Neural progenitor cell (in vitro differentiated cells): ENCODE data around the gene AP2A2. TPM values are rescaled to one million over a fixed set of nuclear protein-coding genes. Genes with fewer than 3 reads are reported as not detected.

Experiments
- DNase-seq: peaks from one replicate; pipeline ENCODE4 v3.0.0-alpha.2; 2016; ENCODE audit warnings: low spot score
- H2AFZ ChIP-seq: fragments of 200-600 bp; sonication (generic); replicated peaks from 2 replicates; pipeline ENCODE4 v1.6.1; 2016; ENCODE audit warnings: antibody characterized with exemption
- H3F3A ChIP-seq: fragments of 200-600 bp; sonication (generic); 2 replicates; pipeline ENCODE4 v1.6.1; 2016; ENCODE audit warnings: antibody characterized with exemption, low read depth
- H3K27ac ChIP-seq: fragments of 200-600 bp; sonication (generic); 2 replicates; pipeline ENCODE4 v1.5.1; 2016; ENCODE audit warnings: mild to moderate bottlenecking
- H3K27me3 ChIP-seq: fragments of 200-600 bp; sonication (generic); 2 replicates; pipeline ENCODE4 v1.6.1; 2016; ENCODE audit warnings: mild to moderate bottlenecking, moderate library complexity
- H3K36me3 ChIP-seq: fragments of 200-600 bp; sonication (generic); 2 replicates; pipeline ENCODE4 v1.5.1; 2016
- H3K4me1 ChIP-seq: fragments of 200-600 bp; sonication (generic); 2 replicates; pipeline ENCODE4 v1.6.1; 2016; ENCODE audit warnings: mixed run types
- H3K4me2 ChIP-seq: fragments of 200-600 bp; sonication (generic); 2 replicates; pipeline ENCODE4 v1.6.1; 2016
- H3K4me3 ChIP-seq: fragments of 200-600 bp; sonication (generic); 2 replicates; pipeline ENCODE4 v1.5.1; 2016
- H3K79me2 ChIP-seq: fragments of 200-600 bp; sonication (generic); 2 replicates; pipeline ENCODE4 v1.6.1; 2016; ENCODE audit warnings: low read depth
- H3K9ac ChIP-seq: fragments of 200-600 bp; sonication (generic); 2 replicates; pipeline ENCODE4 v1.6.1; 2016
- H3K9me3 ChIP-seq: fragments of 200-600 bp; sonication (generic); 2 replicates; pipeline ENCODE4 v1.5.1; 2016; ENCODE audit warnings: low read depth
- H4K20me1 ChIP-seq: fragments of 200-600 bp; sonication (generic); 2 replicates; pipeline ENCODE4 v1.6.1; 2016; ENCODE audit warnings: low read depth
- H3K27ac Mint-ChIP-seq: 3 replicates; pipeline ENCODE4 v1.8.0; 2021; ENCODE audit warnings: mixed read lengths
- H3K27me3 Mint-ChIP-seq: 2 replicates; pipeline ENCODE4 v1.8.0; 2022; ENCODE audit warnings: low read depth, mild to moderate bottlenecking, inconsistent platforms, moderate library complexity, mixed read lengths; ENCODE audit not compliant: insufficient read depth
- H3K36me3 Mint-ChIP-seq: 3 replicates; pipeline ENCODE4 v1.8.0; 2021; ENCODE audit warnings: mixed read lengths
- H3K4me1 Mint-ChIP-seq: 3 replicates; pipeline ENCODE4 v1.8.0; 2021; ENCODE audit warnings: mixed read lengths
- H3K4me3 Mint-ChIP-seq: 3 replicates; pipeline ENCODE4 v1.8.0; 2021; ENCODE audit warnings: mild to moderate bottlenecking, moderate library complexity, mixed read lengths
- H3K9me3 Mint-ChIP-seq: 3 replicates; pipeline ENCODE4 v1.8.0; 2020; ENCODE audit warnings: mixed read lengths
- EZH2 ChIP-seq: fragments of 200-600 bp; sonication (generic); IDR thresholded peaks from 2 replicates; pipeline ENCODE4 v1.6.1; 2017; ENCODE audit warnings: antibody characterized with exemption, mild to moderate bottlenecking, moderate library complexity
- EZH2phosphoT487 ChIP-seq: fragments of 200-600 bp; sonication (generic); IDR thresholded peaks from 2 replicates; pipeline ENCODE4 v1.6.1; 2017; ENCODE audit warnings: antibody characterized with exemption
- total RNA-seq: library from RNA; depleted of rRNA; stranded (reverse); fragments of >200 nt; gene quantifications from 2 replicates; pipeline ENCODE4 v1.2.3, GENCODE V29; 2015; ENCODE audit warnings: low replicate concordance
- TF ChIP-seq, protein P1 (sequence below): fragments of 200-600 bp; sonication (generic); IDR thresholded peaks from 2 replicates; pipeline ENCODE4 v1.5.1; 2017; ENCODE audit warnings: antibody characterized with exemption, mild to moderate bottlenecking

The AP2A2 gene
- total RNA-seq, 1 donor from 2014 or later: 67.5 TPM

DNA sequence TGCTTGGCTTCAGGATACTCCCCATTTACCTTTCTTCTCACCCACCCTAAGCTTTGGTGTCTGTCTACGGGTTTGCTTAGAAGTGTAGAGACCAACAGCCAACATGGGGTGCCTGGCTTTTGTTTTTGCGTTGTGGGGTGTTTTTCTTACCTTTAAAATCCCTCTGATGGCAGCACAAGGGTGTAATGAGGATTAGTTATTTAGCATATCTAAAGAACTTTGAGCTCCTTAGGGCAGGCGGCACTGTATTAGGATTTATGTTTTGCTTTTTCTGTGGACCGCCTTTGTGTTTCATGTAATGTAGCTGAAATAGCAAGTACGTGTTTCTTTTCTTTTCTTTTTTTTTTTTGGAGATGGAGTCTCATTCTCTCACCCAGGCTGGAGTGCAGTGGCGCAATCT lies 8.9 kb downstream of the AP2A2 start:
- no peak for TF ChIP-seq EZH2
- TF ChIP-seq, protein P1, sequence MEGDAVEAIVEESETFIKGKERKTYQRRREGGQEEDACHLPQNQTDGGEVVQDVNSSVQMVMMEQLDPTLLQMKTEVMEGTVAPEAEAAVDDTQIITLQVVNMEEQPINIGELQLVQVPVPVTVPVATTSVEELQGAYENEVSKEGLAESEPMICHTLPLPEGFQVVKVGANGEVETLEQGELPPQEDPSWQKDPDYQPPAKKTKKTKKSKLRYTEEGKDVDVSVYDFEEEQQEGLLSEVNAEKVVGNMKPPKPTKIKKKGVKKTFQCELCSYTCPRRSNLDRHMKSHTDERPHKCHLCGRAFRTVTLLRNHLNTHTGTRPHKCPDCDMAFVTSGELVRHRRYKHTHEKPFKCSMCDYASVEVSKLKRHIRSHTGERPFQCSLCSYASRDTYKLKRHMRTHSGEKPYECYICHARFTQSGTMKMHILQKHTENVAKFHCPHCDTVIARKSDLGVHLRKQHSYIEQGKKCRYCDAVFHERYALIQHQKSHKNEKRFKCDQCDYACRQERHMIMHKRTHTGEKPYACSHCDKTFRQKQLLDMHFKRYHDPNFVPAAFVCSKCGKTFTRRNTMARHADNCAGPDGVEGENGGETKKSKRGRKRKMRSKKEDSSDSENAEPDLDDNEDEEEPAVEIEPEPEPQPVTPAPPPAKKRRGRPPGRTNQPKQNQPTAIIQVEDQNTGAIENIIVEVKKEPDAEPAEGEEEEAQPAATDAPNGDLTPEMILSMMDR: no peak
- Mint-ChIP-seq H3K27me3 (peaks cover 7% of the 10 kb centered on the region), H3K4me1 (peaks cover 26% of the 10 kb centered on the region), H3K9me3 (peaks cover 2% of the 10 kb centered on the region), H3K4me3 (no peak overlapping the region), H3K36me3 (peaks cover 8% of the 10 kb centered on the region), H3K27ac (no peak overlapping the region)
- peak; percentile 18 for DNase-seq
- no peaks in the 10 kb centered on the region for H3K27me3 ChIP-seq
- H4K20me1 ChIP-seq: peaks cover 89% of the 10 kb centered on the region
- peak overlapping the region; percentile 7 for H3K4me3 ChIP-seq
- no peaks in the 10 kb centered on the region for H3K36me3 ChIP-seq
- H3K9me3 ChIP-seq: no peaks in the 10 kb centered on the region
- peak overlapping the region; percentile 53 for H3K27ac ChIP-seq
- H3K4me2 ChIP-seq: peak overlapping the region; percentile 69
- no peak overlapping the region for H2AFZ ChIP-seq
- H3F3A ChIP-seq: peaks cover 39% of the 10 kb centered on the region
- no peak overlapping the region for H3K9ac ChIP-seq
- H3K79me2 ChIP-seq: peaks cover 99% of the 10 kb centered on the region
- H3K4me1 ChIP-seq: peaks cover 17% of the 10 kb centered on the region

DNA sequence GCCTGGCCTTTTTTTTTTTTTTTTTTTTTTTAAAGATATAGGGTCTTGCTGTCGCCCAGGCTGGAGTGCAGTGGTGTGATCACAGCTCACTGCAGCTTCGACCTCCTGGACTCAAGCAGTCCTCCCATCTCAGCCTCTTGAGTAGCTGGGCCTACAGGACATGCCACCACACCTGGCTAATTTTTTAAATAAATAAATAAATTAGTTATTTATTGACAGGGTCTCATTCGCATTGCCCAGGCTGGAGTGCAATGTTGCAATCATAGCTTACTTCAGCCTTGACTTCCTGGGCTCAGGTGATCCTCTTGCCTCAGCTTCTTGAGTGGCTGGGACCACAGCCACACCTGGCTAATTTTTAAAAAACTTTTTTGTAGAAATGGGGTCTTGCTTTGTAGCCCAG lies 10.5 kb downstream of the AP2A2 start:
- Mint-ChIP-seq H3K4me1 (peaks cover 39% of the 10 kb centered on the region), H3K9me3 (peaks cover 2% of the 10 kb centered on the region), H3K27ac (no peak overlapping the region), H3K36me3 (peaks cover 8% of the 10 kb centered on the region), H3K27me3 (peaks cover 7% of the 10 kb centered on the region), H3K4me3 (no peak overlapping the region)
- H3K9me3 ChIP-seq: no peaks in the 10 kb centered on the region
- no peak for DNase-seq
- no peaks in the 10 kb centered on the region for H3K36me3 ChIP-seq
- TF ChIP-seq, protein P1: no peak
- TF ChIP-seq EZH2 (no peak), EZH2phosphoT487 (no peak)
- no peaks in the 10 kb centered on the region for H3K27me3 ChIP-seq
- H3F3A ChIP-seq: peaks cover 53% of the 10 kb centered on the region
- H3K79me2 ChIP-seq: peaks cover 99% of the 10 kb centered on the region
- H3K4me1 ChIP-seq: peaks cover 34% of the 10 kb centered on the region
- H4K20me1 ChIP-seq: peaks cover 90% of the 10 kb centered on the region
- H3K9ac ChIP-seq: no peak overlapping the region
- H3K4me3 ChIP-seq: no peak overlapping the region
- H3K4me2 ChIP-seq: no peak overlapping the region
- no peak overlapping the region for H3K27ac ChIP-seq
- H2AFZ ChIP-seq: no peak overlapping the region

DNA sequence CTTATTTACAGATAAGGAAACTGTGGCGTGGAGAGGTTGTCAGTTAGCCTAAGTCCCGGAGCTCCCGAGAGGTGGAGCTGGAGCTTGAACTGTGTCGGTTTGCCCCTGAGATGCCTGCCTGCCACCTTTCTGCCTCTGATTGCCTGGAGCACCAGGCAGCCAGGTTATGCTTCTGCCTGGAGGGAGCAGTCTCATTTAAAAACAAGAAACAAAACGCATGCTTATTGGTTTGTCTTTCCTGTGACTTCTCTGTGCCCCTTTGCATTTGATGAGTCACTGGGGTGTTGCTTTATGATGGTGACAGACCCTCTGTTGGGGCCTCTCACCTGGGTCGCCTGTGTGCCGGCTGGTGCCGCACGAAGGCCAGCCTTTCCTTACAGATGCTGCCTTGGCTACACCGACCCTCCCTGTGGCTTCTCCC lies 12.2 kb downstream of the AP2A2 start:
- H3K4me1 Mint-ChIP-seq: peaks cover 41% of the 10 kb centered on the region
- Histone ChIP-seq H3K79me2 (peaks cover 100% of the 10 kb centered on the region), H3K27me3 (no peaks in the 10 kb centered on the region), H3K27ac (no peak overlapping the region), H2AFZ (no peak overlapping the region), H3K36me3 (no peaks in the 10 kb centered on the region), H3K9me3 (no peaks in the 10 kb centered on the region), H3K4me2 (no peak overlapping the region), H3K9ac (no peak overlapping the region), H3K4me3 (no peak overlapping the region), H3F3A (peaks cover 51% of the 10 kb centered on the region), H3K4me1 (peaks cover 44% of the 10 kb centered on the region), H4K20me1 (peaks cover 90% of the 10 kb centered on the region)
- no peak overlapping the region for H3K4me3 Mint-ChIP-seq
- TF ChIP-seq EZH2: no peak
- TF ChIP-seq, protein P1: no peak
- no peak for TF ChIP-seq EZH2phosphoT487
- peaks cover 8% of the 10 kb centered on the region for H3K36me3 Mint-ChIP-seq
- peaks cover 3% of the 10 kb centered on the region for H3K27me3 Mint-ChIP-seq
- H3K27ac Mint-ChIP-seq: no peak overlapping the region
- DNase-seq: no peak
- peaks cover 2% of the 10 kb centered on the region for H3K9me3 Mint-ChIP-seq
